Large intestine (tissue), 3 donors: ENCODE data around the gene CPNE6. TPM values are rescaled to one million over a fixed set of nuclear protein-coding genes. Genes with fewer than 3 reads are reported as not detected.

Experiments used
- DNase-seq, 2 donors: peaks; one replicate each; pipeline versions ENCODE4 v3.0.0 to v3.0.0-alpha.2; 2013
- H3K27ac ChIP-seq: one replicate; pipeline ENCODE4 v1.5.1; 2013; ENCODE audit warnings: low read length
- H3K27me3 ChIP-seq: 2 replicates; pipeline ENCODE4 v1.6.1; 2013; ENCODE audit warnings: low read length; ENCODE audit not compliant: control insufficient read depth, insufficient read depth
- H3K36me3 ChIP-seq: 2 replicates; pipeline ENCODE4 v1.6.1; 2013; ENCODE audit warnings: low read length; ENCODE audit not compliant: control insufficient read depth, insufficient read depth
- H3K4me1 ChIP-seq: one replicate; pipeline ENCODE4 v1.6.1; 2013; ENCODE audit warnings: low read length; ENCODE audit not compliant: control insufficient read depth, insufficient read depth
- H3K4me3 ChIP-seq: one replicate; pipeline ENCODE4 v1.5.1; 2013; ENCODE audit warnings: low read length
- H3K9me3 ChIP-seq: one replicate; pipeline ENCODE4 v1.6.1; 2013; ENCODE audit warnings: mild to moderate bottlenecking, low read depth, low read length, moderate library complexity; ENCODE audit not compliant: control insufficient read depth
- WGBS: methylation state at CpG from one replicate; pipeline ENCODE4 v1.1.5; 2013; ENCODE audit warnings: low lambda C conversion rate; ENCODE audit not compliant: insufficient coverage; 5-methylcytosine and 5-hydroxymethylcytosine counted together
- polyA plus RNA-seq: library from polyadenylated mRNA; unstranded; fragments of 120-200 nt; gene quantifications from one replicate; pipeline ENCODE4 v1.2.1, GENCODE V29; 2013

CPNE6 gene
- polyA plus RNA-seq, 1 donor: 0.31 TPM

GRCh38 chr14:24062216-24062980 is 9.0 kb upstream of the CPNE6 start:
- Histone ChIP-seq H3K4me1 (peaks cover 64% of the 10 kb centered on the region), H3K9me3 (no peaks in the 10 kb centered on the region), H3K4me3 (no peak overlapping the region), H3K36me3 (no peaks in the 10 kb centered on the region), H3K27me3 (no peaks in the 10 kb centered on the region), H3K27ac (peak overlapping the region; percentile 81)
- DNase-seq: no peak
- WGBS: no CpG with 5 or more reads among the region's 14 CpGs

- Histone ChIP-seq H3K4me3 (no peak overlapping the region), H3K36me3 (no peaks in the 10 kb centered on the region), H3K4me1 (peaks cover 70% of the 10 kb centered on the region), H3K27ac (no peak overlapping the region), H3K9me3 (no peaks in the 10 kb centered on the region), H3K27me3 (no peaks in the 10 kb centered on the region)
- DNase-seq: no peak
- no CpG with 5 or more reads among the region's 4 CpGs for WGBS
These were observed 8.0 kb upstream of the CPNE6 start for GRCh38 chr14:24063263-24063836.

GRCh38 chr14:24064091-24064795 is 7.1 kb upstream of the CPNE6 start:
- H3K4me1 ChIP-seq: peaks cover 61% of the 10 kb centered on the region
- no peak for DNase-seq
- no peaks in the 10 kb centered on the region for H3K36me3 ChIP-seq
- no peaks in the 10 kb centered on the region for H3K27me3 ChIP-seq
- no CpG with 5 or more reads among the region's 7 CpGs for WGBS
- H3K27ac ChIP-seq: no peak overlapping the region
- H3K4me3 ChIP-seq: no peak overlapping the region
- H3K9me3 ChIP-seq: no peaks in the 10 kb centered on the region

GRCh38 chr14:24064856-24065255 is 6.5 kb upstream of the CPNE6 start:
- Histone ChIP-seq H3K4me1 (peaks cover 58% of the 10 kb centered on the region), H3K27me3 (no peaks in the 10 kb centered on the region), H3K9me3 (no peaks in the 10 kb centered on the region), H3K27ac (no peak overlapping the region), H3K4me3 (no peak overlapping the region), H3K36me3 (no peaks in the 10 kb centered on the region)
- no peak for DNase-seq
- no CpG with 5 or more reads among the region's 15 CpGs for WGBS

GRCh38 chr14:24065408-24065807 is 6.0 kb upstream of the CPNE6 start:
- WGBS: no CpG with 5 or more reads among the region's 8 CpGs
- no peaks in the 10 kb centered on the region for H3K36me3 ChIP-seq
- no peak overlapping the region for H3K4me3 ChIP-seq
- no peak for DNase-seq
- H3K4me1 ChIP-seq: peaks cover 56% of the 10 kb centered on the region
- H3K9me3 ChIP-seq: no peaks in the 10 kb centered on the region
- no peak overlapping the region for H3K27ac ChIP-seq
- no peaks in the 10 kb centered on the region for H3K27me3 ChIP-seq

- H3K27ac ChIP-seq: peak overlapping the region; percentile 70
- no CpG with 5 or more reads among the region's 8 CpGs for WGBS
- no peak overlapping the region for H3K4me3 ChIP-seq
- no peaks in the 10 kb centered on the region for H3K27me3 ChIP-seq
- no peaks in the 10 kb centered on the region for H3K9me3 ChIP-seq
- H3K4me1 ChIP-seq: peaks cover 44% of the 10 kb centered on the region
- no peaks in the 10 kb centered on the region for H3K36me3 ChIP-seq
- peak; percentile 37 to 61 for DNase-seq
These were observed 4.7 kb upstream of the CPNE6 start for GRCh38 chr14:24066496-24067132.

- DNase-seq: peak; percentile 43 to 61
- H3K4me1 ChIP-seq: peaks cover 36% of the 10 kb centered on the region
- WGBS: no CpG with 5 or more reads among the region's 12 CpGs
- no peaks in the 10 kb centered on the region for H3K9me3 ChIP-seq
- no peaks in the 10 kb centered on the region for H3K27me3 ChIP-seq
- no peaks in the 10 kb centered on the region for H3K36me3 ChIP-seq
- no peak overlapping the region for H3K4me3 ChIP-seq
- peak overlapping the region; percentile 70 for H3K27ac ChIP-seq
These were observed 4.0 kb upstream of the CPNE6 start for GRCh38 chr14:24067133-24068082.

GRCh38 chr14:24068711-24069410 is 2.5 kb upstream of the CPNE6 start:
- H3K4me3 ChIP-seq: no peak overlapping the region
- H3K9me3 ChIP-seq: no peaks in the 10 kb centered on the region
- H3K4me1 ChIP-seq: peaks cover 41% of the 10 kb centered on the region
- H3K27ac ChIP-seq: no peak overlapping the region
- no CpG with 5 or more reads among the region's 10 CpGs for WGBS
- H3K27me3 ChIP-seq: no peaks in the 10 kb centered on the region
- no peaks in the 10 kb centered on the region for H3K36me3 ChIP-seq
- DNase-seq: no peak

GRCh38 chr14:24069411-24069735 is 2.0 kb upstream of the CPNE6 start:
- no peak for DNase-seq
- no CpG with 5 or more reads among the region's 6 CpGs for WGBS
- Histone ChIP-seq H3K4me1 (peaks cover 46% of the 10 kb centered on the region), H3K27ac (no peak overlapping the region), H3K36me3 (no peaks in the 10 kb centered on the region), H3K4me3 (no peak overlapping the region), H3K9me3 (no peaks in the 10 kb centered on the region), H3K27me3 (no peaks in the 10 kb centered on the region)
